Stimulated activated CD4-positive, alpha-beta T cell treated with anti-CD3 and anti-CD28 coated beads, Interleukin-12 subunit alpha, Interleukin-12 subunit beta, amount 100 ng/mL, for 48 hours (primary cell): ENCODE results near the gene OR13C3.
"Not testable (repeated sequence)": the region's sequence is repeated elsewhere in the genome, so short reads cannot be mapped to it uniquely, and the experiment has no call there.

Experiments
- DNase-seq, 3 donors: peaks; one replicate each; pipeline ENCODE4 v3.0.0-alpha.2; 2020; ENCODE audit warnings: low read depth in 2 of 3, low spot score in 1 of 3

OR13C3 gene

DNA sequence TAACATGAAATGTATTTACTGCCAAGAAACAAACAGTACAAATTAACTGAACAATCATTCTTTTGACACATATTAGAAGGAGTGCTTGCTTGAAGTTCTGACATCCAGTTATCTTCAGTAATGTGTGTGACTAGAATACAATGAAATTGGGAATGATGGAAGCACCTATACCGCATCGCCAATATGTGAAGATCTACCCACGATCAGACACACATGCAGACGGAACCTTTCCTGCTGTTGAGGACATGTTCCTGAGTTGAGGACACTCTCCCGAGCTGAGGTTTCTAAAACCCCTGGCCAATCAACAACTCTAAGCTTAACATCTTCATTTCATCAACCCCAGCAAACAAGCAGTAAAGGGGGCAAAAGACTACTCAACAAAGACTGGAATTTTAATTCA, at the start of gene OR13C3:
Gene OR13C3 (minus strand): TSS at position 101 of the 400 bp plus-strand sequence. CDS start 133 bp downstream, outside the sequence.
- DNase-seq: no peak

DNA sequence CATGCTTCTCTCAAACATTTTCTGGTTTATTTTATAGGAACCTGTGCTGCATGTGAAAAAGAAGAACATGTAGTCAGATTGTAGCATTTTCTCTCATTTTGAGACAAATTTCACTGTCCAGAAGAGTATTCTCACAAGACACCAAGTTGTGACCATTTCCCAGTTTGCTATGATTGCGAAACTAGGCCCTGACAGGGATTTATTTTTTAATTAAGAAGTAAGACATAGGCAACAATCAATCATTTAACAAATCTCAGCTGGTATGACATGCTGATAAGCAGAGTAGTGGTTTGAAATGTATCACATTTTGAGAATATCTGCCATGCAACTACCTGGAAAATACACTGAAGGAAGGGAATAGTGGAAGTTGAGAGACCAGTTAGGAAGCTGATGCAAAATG, 43.9 kb upstream of the OR13C3 start:
- DNase-seq: no peak

DNA sequence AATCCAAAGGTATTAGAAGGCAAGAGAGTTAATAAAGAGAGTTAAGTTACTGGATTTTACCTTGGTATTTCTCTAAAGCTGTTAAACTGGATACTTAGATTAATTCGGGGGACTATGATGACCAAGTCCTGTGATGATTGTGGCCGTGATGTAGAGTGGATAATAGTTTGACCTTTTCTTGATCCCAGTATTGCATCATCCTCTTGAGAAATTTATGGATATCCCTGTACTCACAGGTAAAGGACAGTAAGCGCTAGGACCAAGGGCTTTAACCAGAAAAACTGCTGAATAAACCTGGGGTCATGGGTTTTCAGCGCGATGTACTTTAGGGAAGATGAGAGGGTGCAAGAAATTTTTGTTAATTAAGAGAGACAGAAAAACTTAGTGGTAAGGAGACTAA, 40.6 kb upstream of the OR13C3 start:
- DNase-seq: no peak

DNA sequence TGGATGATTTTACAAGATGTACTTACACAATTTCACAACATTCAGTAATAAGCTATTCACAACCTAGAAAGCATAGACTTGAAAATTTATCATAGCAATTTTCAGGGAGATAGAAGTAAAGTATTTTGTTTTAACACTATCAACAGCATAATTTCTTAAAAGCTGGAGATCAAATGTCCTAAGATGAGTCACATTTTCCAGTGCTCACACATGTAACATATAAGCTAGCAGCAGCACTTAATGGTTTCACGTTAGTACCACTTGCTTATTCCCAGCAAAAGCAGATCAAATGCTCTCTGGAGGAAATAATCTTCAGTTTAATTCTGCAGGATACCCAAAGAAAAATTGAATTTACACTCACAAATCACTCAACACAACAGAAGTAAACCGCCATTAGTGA, 38.8 kb upstream of the OR13C3 start:
- DNase-seq: no peak

DNA sequence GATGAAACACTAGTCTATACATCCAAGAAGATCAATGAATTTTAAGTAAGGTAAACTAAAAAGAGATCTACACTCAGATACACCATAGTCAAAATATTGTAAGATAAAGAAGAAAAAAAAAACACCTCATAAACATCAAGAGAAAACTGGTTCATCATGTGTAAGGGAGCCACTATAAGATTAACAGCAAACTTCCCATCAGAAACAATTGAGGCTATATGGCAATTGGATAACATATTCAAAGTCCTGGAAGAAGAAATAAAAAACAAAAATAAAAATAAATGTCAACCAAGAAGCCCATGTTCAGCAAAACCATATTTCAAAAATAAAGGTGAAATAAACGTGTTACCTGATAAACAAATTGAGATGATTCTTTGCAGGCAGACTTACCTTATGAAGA, 36.0 kb upstream of the OR13C3 start:
- DNase-seq: no peak

DNA sequence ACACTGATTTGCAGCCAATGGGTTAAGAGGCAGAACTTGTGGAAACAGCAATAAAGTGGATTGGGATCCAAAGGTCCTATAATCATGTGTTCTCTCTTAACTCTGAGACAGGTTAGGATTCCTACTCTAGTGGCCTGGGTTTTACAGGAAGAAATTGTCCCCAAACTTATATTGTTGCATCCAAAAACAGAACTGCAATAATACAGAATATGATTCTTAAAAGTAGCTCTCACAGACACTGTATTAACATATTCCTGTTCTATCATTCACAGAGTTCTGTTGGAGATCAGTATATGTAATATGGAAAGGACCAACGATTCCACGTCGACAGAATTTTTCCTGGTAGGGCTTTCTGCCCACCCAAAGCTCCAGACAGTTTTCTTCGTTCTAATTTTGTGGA, 32.2 kb upstream of the OR13C3 start, which contains the start of gene OR13C8:
Gene OR13C8 (plus strand): TSS at position 301 of the 400 bp plus-strand sequence. CDS start 0 bp downstream, at position 301.
- DNase-seq: no peak

DNA sequence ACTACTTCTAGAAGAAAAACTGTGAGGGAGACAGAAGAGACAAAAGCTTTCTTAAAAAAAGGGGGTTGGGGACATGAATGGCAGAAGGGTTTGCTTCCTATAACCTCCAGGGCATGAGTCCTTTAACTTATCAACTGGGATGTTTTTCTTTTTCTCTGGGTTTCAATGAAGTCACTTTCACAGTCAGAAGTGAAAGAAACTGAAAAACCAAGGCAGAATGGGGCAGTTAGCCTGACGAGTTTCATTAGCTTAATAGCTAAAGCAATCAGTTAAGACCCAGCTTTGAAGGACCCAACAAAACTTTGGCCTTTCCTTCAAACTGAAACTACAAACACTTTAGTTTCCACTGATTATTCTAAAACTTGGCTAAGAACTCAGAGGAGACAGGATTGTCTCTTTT, 27.7 kb upstream of the OR13C3 start:
- DNase-seq: no peak

DNA sequence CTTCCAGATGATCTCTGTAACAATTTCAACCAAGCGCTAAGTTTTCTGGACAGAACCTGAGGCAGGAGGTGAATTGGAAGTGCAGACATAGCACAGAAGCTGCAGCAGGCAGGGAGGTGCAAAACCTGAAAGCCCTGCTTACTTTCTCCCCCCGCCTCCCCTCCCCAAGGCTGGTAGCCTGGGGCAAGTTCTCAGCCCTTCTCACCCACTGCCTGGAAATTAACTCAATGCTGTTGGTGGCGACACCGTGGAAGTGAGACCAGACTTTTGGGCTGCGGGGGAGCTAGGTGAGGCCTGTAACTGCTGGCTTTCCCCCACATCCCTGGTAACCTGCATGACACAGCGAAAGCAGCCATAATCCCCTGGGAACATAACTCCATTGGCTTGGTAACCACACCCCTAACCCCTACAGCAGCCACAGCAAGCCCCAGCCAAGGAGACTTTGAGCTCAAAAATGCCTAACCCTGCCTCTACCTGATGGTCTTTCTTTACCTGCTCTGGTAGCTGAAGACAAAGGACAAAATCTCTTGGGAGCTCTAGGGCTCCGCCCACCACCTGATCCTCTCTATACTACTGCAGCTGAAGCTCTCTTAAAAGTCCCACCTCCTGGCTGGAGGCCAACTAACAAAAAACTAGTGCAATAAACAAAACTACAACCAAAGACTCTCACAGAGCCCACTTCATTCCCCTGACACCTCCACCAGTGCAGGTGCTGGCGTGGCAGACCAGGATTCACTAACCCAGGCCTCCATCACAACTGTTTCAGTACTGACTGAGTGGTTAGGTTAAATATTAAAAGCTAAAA, 20.4 kb upstream of the OR13C3 start:
- no peak for DNase-seq

DNA sequence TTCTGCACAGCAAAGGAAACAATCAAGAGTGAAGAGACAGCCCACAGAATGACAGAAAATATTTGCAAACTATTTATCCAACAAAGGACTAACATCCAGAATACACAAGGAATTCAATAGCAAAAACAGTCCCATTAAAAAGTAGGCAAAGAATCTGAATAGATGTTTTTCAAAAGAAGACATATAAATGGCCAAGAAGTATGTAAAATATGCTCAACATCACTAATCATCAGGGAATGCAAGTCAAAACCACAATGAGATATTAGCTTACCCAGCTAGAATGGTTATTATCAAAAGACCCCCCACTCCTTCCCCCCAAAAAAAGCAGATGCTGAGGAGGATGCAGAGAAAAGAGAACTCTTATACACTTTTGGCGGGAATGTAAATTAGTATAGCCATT, 18.9 kb upstream of the OR13C3 start:
- DNase-seq: no peak

DNA sequence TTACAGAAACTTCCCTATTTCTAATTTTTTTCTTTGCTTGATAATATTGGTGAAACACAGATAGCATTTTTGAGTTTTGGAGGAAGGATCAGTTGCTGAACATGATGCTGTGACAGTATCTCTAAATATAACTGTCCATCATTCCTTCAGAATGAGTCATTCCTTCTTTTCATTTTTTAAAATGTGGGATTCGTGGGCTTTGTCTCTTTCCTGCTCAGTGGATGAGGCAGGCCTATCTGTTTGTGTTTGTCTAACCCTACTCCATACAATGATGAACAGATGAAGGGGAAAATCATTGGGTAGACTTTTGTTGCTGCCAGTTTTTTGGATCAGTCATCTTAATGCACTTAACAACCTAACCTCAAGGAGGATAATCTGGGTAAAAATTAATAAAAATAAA, 16.6 kb upstream of the OR13C3 start:
- DNase-seq: no peak

DNA sequence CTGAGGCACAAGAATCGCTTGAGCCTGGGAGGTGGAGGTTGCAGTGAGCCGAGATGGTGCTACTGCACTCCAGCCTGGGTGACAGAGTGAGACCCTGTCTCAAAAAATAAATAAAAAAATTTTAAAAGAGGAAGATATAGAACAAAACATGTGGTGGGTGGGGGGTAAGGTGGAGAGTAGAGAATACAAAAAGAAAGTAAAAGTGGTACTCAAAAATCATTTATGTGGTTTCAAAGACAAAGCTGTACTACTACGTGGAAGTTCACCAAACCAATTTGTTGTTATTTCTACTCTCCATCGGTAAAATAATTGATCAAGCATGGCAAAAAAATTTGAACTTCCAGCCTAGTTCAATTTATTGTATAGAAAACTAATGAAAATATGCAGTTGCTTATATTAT, 8.0 kb upstream of the OR13C3 start:
- no peak for DNase-seq

DNA sequence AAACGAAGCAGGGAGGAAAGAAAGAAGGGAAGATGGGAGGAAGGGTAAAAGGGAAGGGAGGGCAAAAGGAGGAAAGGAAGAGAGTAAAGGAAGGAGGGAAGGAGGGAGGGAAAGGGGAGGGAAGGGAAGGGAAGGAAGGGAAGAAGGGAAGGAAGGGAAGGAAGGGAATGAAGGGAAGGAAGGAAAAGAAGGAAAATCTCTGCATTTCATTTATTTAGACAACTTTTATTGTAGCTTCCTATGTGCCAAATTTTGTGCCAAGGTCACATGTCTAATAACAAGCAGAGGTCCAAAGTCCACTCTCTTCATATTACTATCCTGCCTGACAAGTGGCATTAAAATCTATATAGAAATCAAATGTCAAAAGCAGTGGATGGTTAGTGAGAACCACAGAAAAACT, 2.6 kb upstream of the OR13C3 start:
- no peak for DNase-seq

DNA sequence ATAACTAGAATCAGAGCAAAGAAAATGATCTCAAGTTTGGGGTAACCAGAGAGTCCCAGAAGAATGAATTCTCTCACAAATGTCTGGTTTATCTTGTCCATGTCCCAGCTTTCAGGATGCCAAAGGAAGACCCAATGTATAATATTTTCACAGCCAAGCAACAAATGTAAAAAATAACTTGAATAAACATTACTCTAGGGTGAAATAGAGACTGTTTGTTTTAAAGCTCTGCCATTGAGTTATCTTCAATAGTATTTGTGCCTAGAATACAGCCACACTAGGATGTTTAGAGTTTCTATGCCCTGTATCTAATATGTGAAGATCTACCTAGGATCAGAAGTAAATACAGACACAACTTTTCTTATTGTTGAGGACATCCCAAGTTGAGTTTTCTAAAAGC, 9.5 kb downstream of the OR13C3 start, which contains the start of gene OR13C4:
Gene OR13C4 (minus strand): TSS at position 101 of the 400 bp plus-strand sequence. CDS start 0 bp downstream, at position 101.
- no peak for DNase-seq

DNA sequence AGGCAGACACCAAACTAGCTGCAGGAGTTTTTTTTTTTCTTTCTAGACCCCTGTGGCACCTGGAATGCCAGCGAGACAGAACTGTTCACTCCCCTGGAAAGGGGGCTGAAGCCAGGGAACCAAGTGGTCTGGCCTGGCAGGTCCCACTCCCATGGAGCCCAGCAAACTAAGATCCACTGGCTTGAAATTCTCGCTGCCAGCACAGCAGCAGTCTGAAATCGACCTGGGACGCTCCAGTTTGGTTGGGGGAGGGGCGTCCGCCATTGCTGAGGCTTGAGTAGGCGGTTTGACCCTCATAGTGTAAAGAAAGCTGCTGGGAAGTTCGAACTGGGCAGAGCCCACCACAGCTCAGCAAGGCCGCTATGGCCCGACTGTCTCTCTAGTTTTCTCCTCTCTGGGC, 16.4 kb downstream of the OR13C3 start:
- not testable (repeated sequence) for DNase-seq

DNA sequence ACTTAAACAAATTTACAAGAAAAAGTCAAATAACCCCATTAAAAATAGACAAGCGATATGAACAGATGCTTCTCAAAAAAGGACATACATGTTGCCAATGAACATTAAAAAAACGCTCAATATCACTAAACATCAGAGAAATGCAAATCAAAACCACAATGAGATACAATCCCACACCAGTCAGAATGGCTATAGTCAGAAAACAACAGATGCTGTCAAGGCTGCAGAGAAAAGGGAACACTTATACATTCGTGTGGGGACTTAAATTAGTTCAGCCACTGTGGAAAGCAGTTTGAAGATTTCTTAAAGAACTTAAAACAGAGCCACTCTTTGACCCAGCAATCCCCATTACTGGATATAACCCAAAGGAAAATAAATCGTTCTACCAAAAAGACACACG, 21.8 kb downstream of the OR13C3 start:
- DNase-seq: no peak

DNA sequence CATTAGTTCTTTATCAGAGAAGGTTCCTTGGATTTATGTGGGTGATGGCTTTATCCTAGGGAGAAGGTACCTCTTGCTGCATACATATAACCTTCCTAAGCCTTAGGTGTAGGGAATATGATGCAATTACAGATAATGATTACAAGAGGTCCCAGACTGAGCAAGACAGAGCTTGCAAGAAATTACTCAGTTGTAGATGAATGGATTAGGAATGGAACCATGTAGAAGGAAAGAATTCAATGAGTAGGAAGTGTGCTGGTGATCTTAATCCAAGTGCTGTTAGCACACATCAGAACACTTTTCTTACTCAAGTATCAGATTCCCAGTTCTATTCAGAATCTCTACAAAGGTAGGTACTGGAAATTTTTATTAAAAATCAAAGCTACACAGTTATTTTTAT, 30.1 kb downstream of the OR13C3 start:
- DNase-seq: no peak

DNA sequence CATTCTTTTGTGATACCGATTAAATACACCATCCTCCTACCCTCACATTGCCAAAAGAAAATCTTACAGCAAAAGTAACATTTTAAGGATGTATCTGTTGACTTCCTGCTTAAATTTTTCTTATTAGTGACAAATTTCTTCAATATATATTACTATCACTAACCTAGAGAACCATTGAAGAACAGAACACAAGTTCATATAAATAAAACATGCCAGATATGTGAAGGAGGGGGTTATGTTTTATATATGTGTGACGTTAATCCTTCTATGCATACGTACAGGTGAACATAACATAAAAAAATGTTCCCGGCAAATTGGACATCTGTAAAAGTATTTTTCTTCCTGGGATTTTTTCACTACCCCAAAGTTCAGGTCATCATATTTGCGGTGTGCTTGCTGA, 32.7 kb downstream of the OR13C3 start, which contains the start of gene OR13F1:
Gene OR13F1 (plus strand): TSS at position 301 of the 400 bp plus-strand sequence. CDS start 0 bp downstream, at position 301.
- DNase-seq: no peak

DNA sequence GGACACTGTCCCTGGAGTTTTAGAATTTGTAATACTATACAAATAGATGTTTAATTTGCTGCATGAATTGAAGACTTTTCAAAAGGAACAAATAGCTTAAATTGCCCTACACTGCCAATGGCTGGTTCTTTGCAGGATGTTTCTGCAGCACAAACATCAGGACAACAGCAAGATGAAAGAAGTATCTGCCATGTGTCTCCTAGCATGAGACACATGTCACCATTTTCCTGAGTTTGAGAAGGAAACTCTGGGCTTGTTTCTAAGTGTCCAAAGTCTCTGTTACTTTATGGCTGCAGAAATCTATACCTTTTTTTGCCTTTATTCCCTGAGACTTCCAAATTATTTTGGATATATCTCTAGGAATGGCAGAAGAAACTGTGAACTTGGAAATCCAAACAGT, 33.2 kb downstream of the OR13C3 start:
- no peak for DNase-seq

DNA sequence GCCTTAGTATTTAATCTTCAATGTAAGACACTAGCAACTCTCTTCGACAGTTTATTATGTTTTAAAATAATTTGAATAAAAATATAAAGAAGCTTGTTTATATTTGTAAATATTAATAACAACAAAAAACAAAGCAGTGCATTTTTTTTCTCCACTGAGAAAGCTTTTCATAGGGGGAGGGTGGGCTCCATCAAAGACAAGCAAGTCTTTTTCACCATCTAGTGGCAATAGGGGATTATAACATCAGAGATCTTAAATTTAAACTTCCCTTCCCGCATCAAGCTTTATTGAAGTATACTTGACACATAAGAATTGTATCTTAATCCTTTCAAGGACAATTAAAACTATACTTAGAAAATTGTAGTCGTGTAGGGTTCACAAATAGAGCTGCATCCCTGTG, 41.8 kb downstream of the OR13C3 start:
- DNase-seq: no peak
